Measurements from ENCODE around the gene RAB1A. TPM values are rescaled to one million over a fixed set of nuclear protein-coding genes. Genes with fewer than 3 reads are reported as not detected.

The RAB1A gene
- total and polyA plus RNA-seq, 2 experiments from 2014 or later, result 94.8 to 172 TPM

- Mint-ChIP-seq H3K27me3 (ENCODE audit: insufficient read depth, low read depth, poor library complexity) (peaks cover 6% of the 10 kb centered on the region), H3K9me3 (no peaks in the 10 kb centered on the region), H3K36me3 (ENCODE audit: low read depth) (no peaks in the 10 kb centered on the region), H3K27ac (no peak overlapping the region), H3K4me1 (peaks cover 1% of the 10 kb centered on the region; the same call in 1 of the 3 replicates), H3K4me3 (no peak overlapping the region)
- Histone ChIP-seq H3K79me2 (replicated peaks; ENCODE audit: insufficient read depth) (no peaks in the 10 kb centered on the region), H3K4me3 (no peak overlapping the region), H3K36me3 (ENCODE audit: insufficient read depth) (no peaks in the 10 kb centered on the region), H3K27ac (ENCODE audit: low read depth) (no peak overlapping the region), H3K27me3 (ENCODE audit: insufficient read depth) (no peaks in the 10 kb centered on the region), H3K4me1 (ENCODE audit: insufficient read depth) (peaks cover 1% of the 10 kb centered on the region), H4K20me1 (replicated peaks; ENCODE audit: insufficient read depth) (no peaks in the 10 kb centered on the region), H2AFZ (no peak overlapping the region), H3F3A (replicated peaks; ENCODE audit: low read depth) (no peaks in the 10 kb centered on the region), H3K4me2 (no peak overlapping the region), H3K9me2 (ENCODE audit: insufficient read depth) (no peaks in the 10 kb centered on the region)
- ATAC-seq (no peak), DNase-seq (ENCODE audit: low spot score) (no peak)
- TF ChIP-seq NANOG (IDR thresholded peaks at IDR 0.05; ENCODE audit: borderline replicate concordance) (no peak), POLR2AphosphoS5 (IDR thresholded peaks at IDR 0.05; ENCODE audit: low read depth) (no peak), CREB1 (CRISPR knock-in tag; IDR thresholded peaks at IDR 0.05; ENCODE audit: low read depth) (no peak), REST (IDR thresholded peaks at IDR 0.05; ENCODE audit: unreplicated experiment) (no peak), ZNF114 (CRISPR knock-in tag; IDR thresholded peaks at IDR 0.05) (no peak), STAT1 (IDR thresholded peaks at IDR 0.05; ENCODE audit: unreplicated experiment) (no peak), ZNF331 (CRISPR knock-in tag; IDR thresholded peaks at IDR 0.05; ENCODE audit: low read depth) (no peak), EZH2phosphoT487 (IDR thresholded peaks at IDR 0.05; ENCODE audit: unreplicated experiment) (no peak), JUNB (IDR thresholded peaks at IDR 0.05; ENCODE audit: unreplicated experiment) (no peak), ZNF462 (CRISPR knock-in tag; IDR thresholded peaks at IDR 0.05) (no peak), ETS1 (IDR thresholded peaks at IDR 0.05) (no peak), CTCF (conservative IDR thresholded peaks at IDR 0.05; ENCODE audit: low read depth in 2 of 2) (no peak)
Observed at GRCh38 chr2:65136253-65136652, 6.3 kb upstream of the RAB1A start.

All from GM23338 (cell line).